K562 (cell line): ENCODE data around the gene PRIM1. TPM values are rescaled to one million over a fixed set of nuclear protein-coding genes. Genes with fewer than 3 reads are reported as not detected.

Source experiments
- CHD1 ChIP-seq: fragments of 200-600 bp; sonication (generic); IDR thresholded peaks from one replicate; pipeline ENCODE4 v1.6.1; 2012; ENCODE audit warnings: mild to moderate bottlenecking, moderate library complexity, low read length, inconsistent platforms
- CHD2 ChIP-seq: IDR thresholded peaks from 2 replicates; pipeline ENCODE4 v1.6.1; 2011; ENCODE audit warnings: low read depth, low read length
- DACH1 ChIP-seq: fragments of 450-650 bp; IDR thresholded peaks from 2 replicates; pipeline ENCODE4 v1.6.1; 2018; ENCODE audit not compliant: partially characterized antibody
- DPF2 ChIP-seq: fragments of 450-650 bp; IDR thresholded peaks from 2 replicates; pipeline ENCODE4 v1.6.1; 2016
- HDGF ChIP-seq: fragments of 450-650 bp; IDR thresholded peaks from 2 replicates; pipeline ENCODE4 v1.6.1; 2016
- NCOR1 ChIP-seq: fragments of 450-650 bp; IDR thresholded peaks from 2 replicates; pipeline ENCODE4 v1.6.1; 2016; ENCODE audit warnings: mild to moderate bottlenecking, moderate library complexity
- POLR2B ChIP-seq: fragments of 450-650 bp; IDR thresholded peaks from 2 replicates; pipeline ENCODE4 v1.6.1; 2018; ENCODE audit warnings: low read depth; ENCODE audit not compliant: partially characterized antibody
- RBFOX2 ChIP-seq: fragments of 200-400 bp; formaldehyde crosslinking; IDR thresholded peaks from 2 replicates; pipeline ENCODE4 v1.6.1; 2017; ENCODE audit warnings: low read depth, mild to moderate bottlenecking, low read length, moderate library complexity
- RBM17 ChIP-seq: fragments of 200-400 bp; formaldehyde crosslinking; IDR thresholded peaks from 2 replicates; pipeline ENCODE4 v1.6.1; 2017; ENCODE audit warnings: low read depth, mild to moderate bottlenecking, low read length, borderline replicate concordance
- SAFB ChIP-seq: fragments of 200-400 bp; formaldehyde crosslinking; IDR thresholded peaks from 2 replicates; pipeline ENCODE4 v1.6.1; 2017; ENCODE audit warnings: low read depth, low read length, borderline replicate concordance
- SIN3A ChIP-seq, 2 experiments: fragments of 150-350 bp in 1 of 2; IDR thresholded peaks; 2 replicates each; pipeline ENCODE4 v1.6.1; 2011 to 2016; ENCODE audit warnings: borderline replicate concordance in 2 of 2, low read depth in 2 of 2, low read length in 2 of 2, mild to moderate bottlenecking in 2 of 2, moderate library complexity in 2 of 2; ENCODE audit not compliant: control insufficient read depth in 1 of 2
- TAF9B ChIP-seq: fragments of 450-650 bp; IDR thresholded peaks from 2 replicates; pipeline ENCODE4 v1.6.1; 2018; ENCODE audit warnings: mild to moderate bottlenecking; ENCODE audit not compliant: partially characterized antibody
- TCF3 ChIP-seq: sonication (generic); formaldehyde crosslinking; IDR thresholded peaks from 2 replicates; pipeline ENCODE4 v1.4.0; 2020; ENCODE audit warnings: mild to moderate bottlenecking, missing genetic modification reagents
- ZEB2 ChIP-seq: fragments of 450-650 bp; IDR thresholded peaks from 2 replicates; pipeline ENCODE4 v1.6.1; 2016
- ZNF707 ChIP-seq: fragments of 250-450 bp; sonication (Bioruptor Pico); conservative IDR thresholded peaks from 2 replicates; pipeline ENCODE4 v1.8.0; 2022; ENCODE audit warnings: inconsistent platforms, mild to moderate bottlenecking, moderate library complexity
- polyA plus RNA-seq, 8 experiments: library from polyadenylated mRNA; depleted of rRNA in 4 of 8; stranded (reverse) in 5 of 8; unstranded in 3 of 8; fragments of >200 nt; fragmentation: Nextera tagmentation in 2 of 8; fragmentation: Illumina TruSeq in 1 of 8; extraction: Ambion mirVana in 2 of 8; extraction: Trizol in 1 of 8; gene quantifications; 2 replicates each; pipeline versions ENCODE4 v1.2.1 to v1.2.3, GENCODE V29; 2011 to 2014; ENCODE audit warnings: inconsistent platforms in 1 of 8, missing spikeins in 1 of 8
- total RNA-seq, 7 experiments: library from RNA; depleted of rRNA in 6 of 7; stranded (reverse); fragments of >200 nt in 6 of 7; fragmentation: Illumina TruSeq in 2 of 7; extraction: Trizol in 2 of 7; gene quantifications; 2 replicates each; pipeline versions ENCODE4 v1.2.1 to v1.2.3, GENCODE V29; 2011 to 2021; ENCODE audit warnings: low replicate concordance in 1 of 7
- TF ChIP-seq, protein P1 (sequence below): fragments of 450-650 bp; IDR thresholded peaks from 2 replicates; pipeline ENCODE4 v1.6.1; 2018; ENCODE audit not compliant: partially characterized antibody
- TF ChIP-seq, protein P2 (sequence below): fragments of 450-650 bp; IDR thresholded peaks from 2 replicates; pipeline ENCODE4 v1.6.1; 2016; ENCODE audit warnings: antibody characterized with exemption
- TF ChIP-seq, protein P3 (sequence below): fragments of 450-650 bp; IDR thresholded peaks from 2 replicates; pipeline ENCODE4 v1.6.1; 2016
- TF ChIP-seq, protein P4 (sequence below), 2 experiments: fragments of 450-650 bp; conservative IDR thresholded peaks; 2 replicates each; pipeline ENCODE4 v1.6.1; 2017; ENCODE audit warnings: mild to moderate bottlenecking in 2 of 2, moderate library complexity in 2 of 2
- TF ChIP-seq, protein P5 (sequence below): sonication (generic); formaldehyde crosslinking; IDR thresholded peaks from 2 replicates; pipeline ENCODE4 v1.8.1; 2023; ENCODE audit warnings: mild to moderate bottlenecking, missing genetic modification reagents

Gene PRIM1
- total and polyA plus RNA-seq, 9 of the 15 experiments (the other 6 are each of a cell fraction or from before 2014, with no cell fraction given) = 67.2 to 179 (median 140) TPM

DNA sequence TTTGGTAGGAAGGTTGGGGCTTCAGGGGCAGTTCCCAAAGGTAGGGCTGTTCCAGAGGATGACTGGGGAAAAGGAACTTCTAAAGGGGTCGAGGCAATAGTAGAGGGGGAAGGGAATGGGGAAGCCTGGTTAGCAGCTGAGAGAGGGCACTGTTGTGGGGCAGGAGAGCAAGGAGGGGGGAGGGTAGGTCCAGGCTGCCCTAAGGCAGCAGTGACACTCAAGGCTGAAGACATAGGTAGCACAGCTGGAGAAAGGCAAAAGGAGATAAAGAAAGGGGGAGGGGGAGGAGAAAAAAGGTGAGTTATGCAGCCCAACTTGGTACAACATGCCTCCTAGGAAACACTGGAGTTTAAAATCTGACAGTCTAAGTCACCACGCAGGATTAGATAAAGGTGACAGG lies 30.9 kb downstream of the PRIM1 start (continued):
- TF ChIP-seq, protein P1, sequence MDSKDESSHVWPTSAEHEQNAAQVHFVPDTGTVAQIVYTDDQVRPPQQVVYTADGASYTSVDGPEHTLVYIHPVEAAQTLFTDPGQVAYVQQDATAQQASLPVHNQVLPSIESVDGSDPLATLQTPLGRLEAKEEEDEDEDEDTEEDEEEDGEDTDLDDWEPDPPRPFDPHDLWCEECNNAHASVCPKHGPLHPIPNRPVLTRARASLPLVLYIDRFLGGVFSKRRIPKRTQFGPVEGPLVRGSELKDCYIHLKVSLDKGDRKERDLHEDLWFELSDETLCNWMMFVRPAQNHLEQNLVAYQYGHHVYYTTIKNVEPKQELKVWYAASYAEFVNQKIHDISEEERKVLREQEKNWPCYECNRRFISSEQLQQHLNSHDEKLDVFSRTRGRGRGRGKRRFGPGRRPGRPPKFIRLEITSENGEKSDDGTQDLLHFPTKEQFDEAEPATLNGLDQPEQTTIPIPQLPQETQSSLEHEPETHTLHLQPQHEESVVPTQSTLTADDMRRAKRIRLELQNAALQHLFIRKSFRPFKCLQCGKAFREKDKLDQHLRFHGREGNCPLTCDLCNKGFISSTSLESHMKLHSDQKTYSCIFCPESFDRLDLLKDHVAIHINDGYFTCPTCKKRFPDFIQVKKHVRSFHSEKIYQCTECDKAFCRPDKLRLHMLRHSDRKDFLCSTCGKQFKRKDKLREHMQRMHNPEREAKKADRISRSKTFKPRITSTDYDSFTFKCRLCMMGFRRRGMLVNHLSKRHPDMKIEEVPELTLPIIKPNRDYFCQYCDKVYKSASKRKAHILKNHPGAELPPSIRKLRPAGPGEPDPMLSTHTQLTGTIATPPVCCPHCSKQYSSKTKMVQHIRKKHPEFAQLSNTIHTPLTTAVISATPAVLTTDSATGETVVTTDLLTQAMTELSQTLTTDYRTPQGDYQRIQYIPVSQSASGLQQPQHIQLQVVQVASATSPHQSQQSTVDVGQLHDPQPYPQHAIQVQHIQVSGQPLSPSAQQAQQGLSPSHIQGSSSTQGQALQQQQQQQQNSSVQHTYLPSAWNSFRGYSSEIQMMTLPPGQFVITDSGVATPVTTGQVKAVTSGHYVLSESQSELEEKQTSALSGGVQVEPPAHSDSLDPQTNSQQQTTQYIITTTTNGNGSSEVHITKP = peak; percentile 60
- TF ChIP-seq ZNF707 (CRISPR knock-in tag) (no peak), ZEB2 (peak; percentile 44; the same call in 1 of the 2 replicates), DPF2 (0 out of 2 replicates have a peak, but pooled peaks have one; percentile 31), POLR2B (peak; percentile 15), CHD1 (peak; percentile 23), RBFOX2 (no peak), RBM17 (no peak), NCOR1 (peak; percentile 39; the same call in 1 of the 2 replicates), CHD2 (0 out of 2 replicates have a peak, but pooled peaks have one; percentile 2), HDGF (0 out of 2 replicates have a peak, but pooled peaks have one; percentile 58), TCF3 (0 out of 2 replicates have a peak, but pooled peaks have one; percentile 13), TAF9B (peak; percentile 34), SIN3A (IDR thresholded peaks at IDR 0.05; ENCODE audit: borderline replicate concordance in 2 of 2, control insufficient read depth in 1 of 2, low read depth in 2 of 2, low read length in 2 of 2) (peak; percentile 37 to 49; a peak in 1 of 4 replicates), DACH1 (peak; percentile 58), SAFB (no peak)
- TF ChIP-seq, protein P2, sequence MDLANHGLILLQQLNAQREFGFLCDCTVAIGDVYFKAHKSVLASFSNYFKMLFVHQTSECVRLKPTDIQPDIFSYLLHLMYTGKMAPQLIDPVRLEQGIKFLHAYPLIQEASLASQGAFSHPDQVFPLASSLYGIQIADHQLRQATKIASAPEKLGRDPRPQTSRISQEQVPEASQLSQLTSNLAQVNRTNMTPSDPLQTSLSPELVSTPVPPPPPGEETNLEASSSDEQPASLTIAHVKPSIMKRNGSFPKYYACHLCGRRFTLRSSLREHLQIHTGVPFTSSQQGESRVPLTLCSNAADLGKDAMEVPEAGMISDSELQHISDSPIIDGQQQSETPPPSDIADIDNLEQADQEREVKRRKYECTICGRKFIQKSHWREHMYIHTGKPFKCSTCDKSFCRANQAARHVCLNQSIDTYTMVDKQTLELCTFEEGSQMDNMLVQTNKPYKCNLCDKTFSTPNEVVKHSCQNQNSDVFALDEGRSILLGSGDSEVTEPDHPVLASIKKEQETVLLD = 0 out of 2 replicates have a peak, but pooled peaks have one; percentile 25
- TF ChIP-seq, protein P3, sequence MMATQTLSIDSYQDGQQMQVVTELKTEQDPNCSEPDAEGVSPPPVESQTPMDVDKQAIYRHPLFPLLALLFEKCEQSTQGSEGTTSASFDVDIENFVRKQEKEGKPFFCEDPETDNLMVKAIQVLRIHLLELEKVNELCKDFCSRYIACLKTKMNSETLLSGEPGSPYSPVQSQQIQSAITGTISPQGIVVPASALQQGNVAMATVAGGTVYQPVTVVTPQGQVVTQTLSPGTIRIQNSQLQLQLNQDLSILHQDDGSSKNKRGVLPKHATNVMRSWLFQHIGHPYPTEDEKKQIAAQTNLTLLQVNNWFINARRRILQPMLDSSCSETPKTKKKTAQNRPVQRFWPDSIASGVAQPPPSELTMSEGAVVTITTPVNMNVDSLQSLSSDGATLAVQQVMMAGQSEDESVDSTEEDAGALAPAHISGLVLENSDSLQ = 0 out of 2 replicates have a peak, but pooled peaks have one; percentile 12
- TF ChIP-seq, protein P4, sequence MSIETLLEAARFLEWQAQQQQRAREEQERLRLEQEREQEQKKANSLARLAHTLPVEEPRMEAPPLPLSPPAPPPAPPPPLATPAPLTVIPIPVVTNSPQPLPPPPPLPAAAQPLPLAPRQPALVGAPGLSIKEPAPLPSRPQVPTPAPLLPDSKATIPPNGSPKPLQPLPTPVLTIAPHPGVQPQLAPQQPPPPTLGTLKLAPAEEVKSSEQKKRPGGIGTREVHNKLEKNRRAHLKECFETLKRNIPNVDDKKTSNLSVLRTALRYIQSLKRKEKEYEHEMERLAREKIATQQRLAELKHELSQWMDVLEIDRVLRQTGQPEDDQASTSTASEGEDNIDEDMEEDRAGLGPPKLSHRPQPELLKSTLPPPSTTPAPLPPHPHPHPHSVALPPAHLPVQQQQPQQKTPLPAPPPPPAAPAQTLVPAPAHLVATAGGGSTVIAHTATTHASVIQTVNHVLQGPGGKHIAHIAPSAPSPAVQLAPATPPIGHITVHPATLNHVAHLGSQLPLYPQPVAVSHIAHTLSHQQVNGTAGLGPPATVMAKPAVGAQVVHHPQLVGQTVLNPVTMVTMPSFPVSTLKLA (conservative IDR thresholded peaks at IDR 0.05) = 0 out of 4 replicates have a peak, but pooled peaks of 1 of the 2 experiments have one; percentile 25
- TF ChIP-seq, protein P5, sequence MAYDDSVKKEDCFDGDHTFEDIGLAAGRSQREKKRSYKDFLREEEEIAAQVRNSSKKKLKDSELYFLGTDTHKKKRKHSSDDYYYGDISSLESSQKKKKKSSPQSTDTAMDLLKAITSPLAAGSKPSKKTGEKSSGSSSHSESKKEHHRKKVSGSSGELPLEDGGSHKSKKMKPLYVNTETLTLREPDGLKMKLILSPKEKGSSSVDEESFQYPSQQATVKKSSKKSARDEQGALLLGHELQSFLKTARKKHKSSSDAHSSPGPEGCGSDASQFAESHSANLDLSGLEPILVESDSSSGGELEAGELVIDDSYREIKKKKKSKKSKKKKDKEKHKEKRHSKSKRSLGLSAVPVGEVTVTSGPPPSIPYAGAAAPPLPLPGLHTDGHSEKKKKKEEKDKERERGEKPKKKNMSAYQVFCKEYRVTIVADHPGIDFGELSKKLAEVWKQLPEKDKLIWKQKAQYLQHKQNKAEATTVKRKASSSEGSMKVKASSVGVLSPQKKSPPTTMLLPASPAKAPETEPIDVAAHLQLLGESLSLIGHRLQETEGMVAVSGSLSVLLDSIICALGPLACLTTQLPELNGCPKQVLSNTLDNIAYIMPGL = no peak
